IMR-90 (cell line): ENCODE measurements around the gene SLC6A3. TPM values are rescaled to one million over a fixed set of nuclear protein-coding genes. Genes with fewer than 3 reads are reported as not detected.

ENCODE experiments used
- ATAC-seq: fragments of 200-7000 bp; cut with Tn5 transposase; 2 replicates; pipeline ENCODE4 v1.9.1; 2020; ENCODE audit warnings: low read depth, mild to moderate bottlenecking, moderate library complexity
- BruUV-seq: library from RNA; stranded (reverse); fragments of 400-500 nt; replicated peaks from 2 replicates; lab custom pipeline; 2021; lab: Mats Ljungman, UMichigan
- CTCF ChIA-PET: fragments of 300-600 bp; formaldehyde crosslinking; extraction: SDS; loops from one replicate; lab custom pipeline; 2021; ENCODE audit warnings: antibody characterized with exemption; lab: Yijun Ruan, JAX
- POLR2A ChIA-PET: fragments of 300-600 bp; sonication (Branson Sonifier 250); formaldehyde crosslinking; loops from one replicate; lab custom pipeline; 2022; ENCODE audit warnings: antibody characterized with exemption; ENCODE audit not compliant: unreplicated experiment; lab: Charles Lee
- DNase-seq: peaks from one replicate; pipeline ENCODE4 v3.0.0; 2013
- H2AFZ ChIP-seq: replicated peaks from 2 replicates; pipeline ENCODE3; 2013; ENCODE audit warnings: low read length, mild to moderate bottlenecking; ENCODE audit not compliant: poor library complexity
- H2AK5ac ChIP-seq: 2 replicates; pipeline ENCODE4 v1.6.1; 2013; ENCODE audit warnings: low read depth, low read length, inconsistent platforms
- H2AK9ac ChIP-seq: replicated peaks from 2 replicates; pipeline ENCODE3; 2013; ENCODE audit warnings: mild to moderate bottlenecking, low read depth, low read length, moderate library complexity; ENCODE audit not compliant: poor library complexity
- H2BK120ac ChIP-seq: 2 replicates; pipeline ENCODE4 v1.6.1; 2013; ENCODE audit warnings: low read depth, low read length, inconsistent platforms
- H2BK15ac ChIP-seq: 3 replicates; pipeline ENCODE4 v1.6.1; 2013; ENCODE audit warnings: low read depth, low read length, inconsistent platforms
- H2BK20ac ChIP-seq: 2 replicates; pipeline ENCODE4 v1.6.1; 2013; ENCODE audit warnings: low read depth, mild to moderate bottlenecking, inconsistent platforms, low read length, moderate library complexity
- H2BK5ac ChIP-seq: 2 replicates; pipeline ENCODE4 v1.6.1; 2013; ENCODE audit warnings: mild to moderate bottlenecking, low read depth, low read length, inconsistent platforms; ENCODE audit not compliant: poor library complexity, severe bottlenecking
- H3K14ac ChIP-seq: replicated peaks from 2 replicates; pipeline ENCODE4 v1.6.1; 2013; ENCODE audit warnings: low read depth, low read length, inconsistent platforms
- H3K18ac ChIP-seq: 2 replicates; pipeline ENCODE4 v1.6.1; 2013; ENCODE audit warnings: low read depth, low read length, control low read depth
- H3K23ac ChIP-seq: 2 replicates; pipeline ENCODE4 v1.6.1; 2013; ENCODE audit warnings: low read depth, low read length, inconsistent platforms
- H3K27ac ChIP-seq: 2 replicates; pipeline ENCODE4 v1.5.1; 2013; ENCODE audit warnings: mild to moderate bottlenecking, control low read depth, low read length; ENCODE audit not compliant: insufficient read depth
- H3K27me3 ChIP-seq: 2 replicates; pipeline ENCODE4 v1.6.1; 2013; ENCODE audit warnings: low read length; ENCODE audit not compliant: control insufficient read depth, insufficient read depth
- H3K36me3 ChIP-seq: 2 replicates; pipeline ENCODE4 v1.6.1; 2013; ENCODE audit warnings: low read length, mixed read lengths; ENCODE audit not compliant: control insufficient read depth, insufficient read depth
- H3K4ac ChIP-seq: 2 replicates; pipeline ENCODE4 v1.6.1; 2013; ENCODE audit warnings: low read depth, low read length, inconsistent platforms
- H3K4me1 ChIP-seq: 2 replicates; pipeline ENCODE4 v1.6.1; 2013; ENCODE audit warnings: low read length, mixed read lengths; ENCODE audit not compliant: control insufficient read depth, insufficient read depth
- H3K4me2 ChIP-seq: 2 replicates; pipeline ENCODE4 v1.6.1; 2013; ENCODE audit warnings: low read depth, mild to moderate bottlenecking, control low read depth, low read length, moderate library complexity
- H3K4me3 ChIP-seq: 2 replicates; pipeline ENCODE4 v1.5.1; 2013; ENCODE audit warnings: low read depth, mild to moderate bottlenecking, control low read depth, low read length, moderate library complexity; ENCODE audit not compliant: insufficient read depth
- H3K56ac ChIP-seq: 2 replicates; pipeline ENCODE4 v1.6.1; 2013; ENCODE audit warnings: low read length, inconsistent platforms; ENCODE audit not compliant: insufficient read depth; ENCODE audit errors: extremely low read depth
- H3K79me1 ChIP-seq, 2 experiments: 2 replicates each; pipeline ENCODE4 v1.6.1; 2013; ENCODE audit warnings: low read length in 2 of 2, inconsistent platforms in 1 of 2, low read depth in 1 of 2
- H3K9ac ChIP-seq: 2 replicates; pipeline ENCODE4 v1.6.1; 2013; ENCODE audit warnings: low read depth, low read length, control low read depth
- H3K9me1 ChIP-seq: 2 replicates; pipeline ENCODE4 v1.6.1; 2013; ENCODE audit warnings: low read length, inconsistent platforms; ENCODE audit not compliant: insufficient read depth
- H3K9me3 ChIP-seq: 2 replicates; pipeline ENCODE4 v1.6.1; 2013; ENCODE audit warnings: low read length; ENCODE audit not compliant: control insufficient read depth, insufficient read depth
- H4K20me1 ChIP-seq: 2 replicates; pipeline ENCODE4 v1.6.1; 2013; ENCODE audit warnings: low read length, inconsistent platforms; ENCODE audit not compliant: insufficient read depth
- H4K5ac ChIP-seq: 2 replicates; pipeline ENCODE4 v1.6.1; 2013; ENCODE audit warnings: mild to moderate bottlenecking, low read depth, low read length, control low read depth
- H4K8ac ChIP-seq, 2 experiments: 2 replicates each; pipeline ENCODE4 v1.6.1; 2013; ENCODE audit warnings: low read depth in 2 of 2, low read length in 2 of 2, control low read depth in 1 of 2, inconsistent platforms in 1 of 2
- H4K91ac ChIP-seq: 2 replicates; pipeline ENCODE4 v1.6.1; 2013; ENCODE audit warnings: low read depth, low read length, inconsistent platforms; ENCODE audit not compliant: insufficient read depth
- BHLHE40 ChIP-seq: fragments of 150-350 bp; IDR thresholded peaks from 2 replicates; pipeline ENCODE4 v1.6.1; 2016; ENCODE audit warnings: mild to moderate bottlenecking, low read depth, low read length
- CHD1 ChIP-seq: IDR thresholded peaks from 2 replicates; pipeline ENCODE4 v1.6.1; 2012; ENCODE audit warnings: low read depth, low read length, improper control_type of control experiment
- MXI1 ChIP-seq: IDR thresholded peaks from 2 replicates; pipeline ENCODE4 v1.6.1; 2012; ENCODE audit warnings: low read depth, mild to moderate bottlenecking, low read length, moderate library complexity, borderline replicate concordance
- POLR2A ChIP-seq: IDR thresholded peaks from 2 replicates; pipeline ENCODE4 v1.6.1; 2012; ENCODE audit warnings: mild to moderate bottlenecking, low read depth, low read length
- SMC3 ChIP-seq: fragments of 150-350 bp; IDR thresholded peaks from 2 replicates; pipeline ENCODE4 v1.6.1; 2016; ENCODE audit warnings: low read depth, mild to moderate bottlenecking, antibody characterized with exemption, low read length, moderate library complexity
- WGBS, 2 experiments: methylation state at CpG; one replicate each; pipeline versions ENCODE4 v1.1.5 to v1.1.7; 2013; ENCODE audit warnings: missing lambda C conversion rate in 2 of 2; ENCODE audit not compliant: insufficient read length in 1 of 2; ENCODE audit errors: extremely low coverage in 2 of 2; 5-methylcytosine and 5-hydroxymethylcytosine counted together
- dilution Hi-C: fragments of 300-500 bp; cut with HindIII; formaldehyde crosslinking; loops from one replicate; pipeline ENCODE4 v1.14.3; 2018; ENCODE audit warnings: low sequenced_read_pairs; ENCODE audit not compliant: unreplicated experiment
- in situ Hi-C: fragments of 300-500 bp; cut with MboI; formaldehyde crosslinking; loops from 3 replicates; pipeline ENCODE4 v1.14.3; 2019; ENCODE audit warnings: low sequenced_read_pairs, inconsistent platforms, mixed read lengths
- intact Hi-C: fragments of 100-400 bp; cut with micrococcal nuclease; formaldehyde crosslinking; loops from 2 replicates; pipeline ENCODE4 v1.10.0; 2022
- polyA plus RNA-seq, 3 experiments: library from polyadenylated mRNA; depleted of rRNA; stranded (reverse); fragments of >200 nt; gene quantifications; 2 replicates each; pipeline ENCODE4 v1.2.3, GENCODE V29; 2012; ENCODE audit warnings: low replicate concordance in 1 of 3
- total RNA-seq: library from RNA; depleted of rRNA; stranded (reverse); fragments of >200 nt; gene quantifications from 2 replicates; pipeline ENCODE4 v1.2.3, GENCODE V29; 2012
- TF ChIP-seq, protein P1 (sequence below): fragments of 150-350 bp; IDR thresholded peaks from 2 replicates; pipeline ENCODE4 v1.6.1; 2017; ENCODE audit warnings: mild to moderate bottlenecking, antibody characterized with exemption, low read length, low read depth

The SLC6A3 gene
- total and polyA plus RNA-seq, 2 of the 4 experiments (the other 2 are of a cell fraction) = not detected

DNA sequence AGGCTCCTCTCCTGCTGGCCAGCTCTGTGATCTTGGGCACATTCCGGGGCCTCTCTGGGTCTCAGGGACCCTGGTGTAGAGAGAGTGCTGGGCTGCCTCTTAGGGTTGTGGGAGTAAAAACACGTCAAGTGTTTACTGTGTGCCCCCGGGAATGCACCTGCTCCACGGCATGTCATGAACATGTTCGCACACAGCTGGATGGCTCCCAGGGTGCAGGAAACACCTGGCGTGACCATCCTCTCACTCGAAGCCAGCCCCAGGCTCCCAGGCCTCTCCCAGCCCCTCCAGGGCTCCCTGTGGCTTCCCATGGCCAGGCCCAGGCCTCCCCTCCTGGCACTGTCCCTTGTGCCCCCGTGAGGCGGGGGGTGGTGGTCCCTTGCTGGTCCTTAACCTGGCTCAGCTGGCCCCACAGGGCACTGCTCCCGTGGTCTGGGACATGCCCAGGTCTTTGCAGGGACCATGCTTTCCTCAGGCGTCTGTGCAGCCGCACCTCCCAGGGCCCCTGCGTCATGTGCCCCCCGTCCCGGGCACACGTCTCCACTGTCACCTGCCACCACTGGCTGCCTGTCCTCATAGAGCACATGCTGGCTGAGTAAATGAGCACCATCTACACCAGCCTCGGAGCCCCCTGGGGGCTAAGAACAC lies 44.9 kb downstream of the SLC6A3 start:
- ChIA-PET POLR2A (no interaction called here), CTCF (no interaction called here)
- in situ Hi-C loops = no loop called here
- ATAC-seq (no peak), DNase-seq (no peak)
- H4K20me1 ChIP-seq = no peaks in the 10 kb centered on the region
- no peak overlapping the region for H2BK5ac ChIP-seq
- no peak overlapping the region for H3K27ac ChIP-seq
- H3K4ac ChIP-seq = no peak overlapping the region
- H3K56ac ChIP-seq = no peak overlapping the region
- H3K4me1 ChIP-seq = no peaks in the 10 kb centered on the region
- no peaks in the 10 kb centered on the region for H3K36me3 ChIP-seq
- H2AK9ac ChIP-seq = no peak overlapping the region
- H3K14ac ChIP-seq = no peak overlapping the region
- H3K79me1 ChIP-seq = no peaks in the 10 kb centered on the region
- no peak overlapping the region for H3K23ac ChIP-seq
- 69% methylated on average over 9 of the region's 17 CpGs; no CpG with 5 or more reads in 1 of the 2 experiments for WGBS, 2 experiments
- intact Hi-C loops = no loop called here
- no peak overlapping the region for H2AK5ac ChIP-seq
- H3K9me3 ChIP-seq = peaks cover 5% of the 10 kb centered on the region
- no peak overlapping the region for H2AFZ ChIP-seq
- H2BK20ac ChIP-seq = no peak overlapping the region
- no peak overlapping the region for H3K9ac ChIP-seq
- H4K5ac ChIP-seq = no peak overlapping the region
- no peak overlapping the region for H2BK120ac ChIP-seq
- no peak for TF ChIP-seq SMC3
- no peak for TF ChIP-seq POLR2A
- TF ChIP-seq CHD1 = no peak
- TF ChIP-seq BHLHE40 = no peak
- TF ChIP-seq MXI1 = no peak
- TF ChIP-seq, protein P1, sequence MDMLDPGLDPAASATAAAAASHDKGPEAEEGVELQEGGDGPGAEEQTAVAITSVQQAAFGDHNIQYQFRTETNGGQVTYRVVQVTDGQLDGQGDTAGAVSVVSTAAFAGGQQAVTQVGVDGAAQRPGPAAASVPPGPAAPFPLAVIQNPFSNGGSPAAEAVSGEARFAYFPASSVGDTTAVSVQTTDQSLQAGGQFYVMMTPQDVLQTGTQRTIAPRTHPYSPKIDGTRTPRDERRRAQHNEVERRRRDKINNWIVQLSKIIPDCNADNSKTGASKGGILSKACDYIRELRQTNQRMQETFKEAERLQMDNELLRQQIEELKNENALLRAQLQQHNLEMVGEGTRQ = no peak
- no peaks in the 10 kb centered on the region for H3K9me1 ChIP-seq
- H3K4me3 ChIP-seq = no peak overlapping the region
- H4K91ac ChIP-seq = no peak overlapping the region
- no peak overlapping the region for H4K8ac ChIP-seq
- no peak overlapping the region for H3K4me2 ChIP-seq
- H3K18ac ChIP-seq = no peak overlapping the region
- dilution Hi-C loops = no loop called here
- H3K27me3 ChIP-seq = peaks cover 14% of the 10 kb centered on the region; the same call in 1 of the 2 replicates
- H2BK15ac ChIP-seq = no peak overlapping the region
- BruUV-seq = no TSS peak
